Measurements from ENCODE around the gene EXOC1L.
"Not testable (repeated sequence)": the region's sequence is repeated elsewhere in the genome, so short reads cannot be mapped to it uniquely, and the experiment has no call there.

The EXOC1L gene

DNA sequence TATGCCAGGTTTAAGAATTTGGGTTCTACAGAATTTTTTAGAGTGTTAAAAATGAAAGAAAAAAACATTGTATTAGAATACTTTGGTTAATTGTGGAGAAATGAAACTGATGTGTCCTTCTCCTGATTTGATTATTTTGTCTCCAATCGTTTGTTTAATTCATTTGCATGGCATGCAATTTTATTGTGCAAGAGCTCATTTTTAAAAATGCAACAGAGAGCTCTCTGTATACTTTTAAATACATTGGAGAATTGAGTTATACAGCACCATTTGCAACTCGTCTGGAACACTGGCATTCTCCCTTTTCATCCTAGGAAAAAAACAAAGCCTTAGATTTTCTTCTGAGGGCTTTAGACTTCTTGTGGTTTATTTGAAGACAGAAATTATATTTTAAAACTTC is 689 bp downstream of the EXOC1L start:
- peaks cover 3% of the 10 kb centered on the region for H3K4me1 Mint-ChIP-seq (ENCODE audit: low read depth)
- peaks cover 25% of the 10 kb centered on the region for H3K27me3 Mint-ChIP-seq (ENCODE audit: low read depth)
- DNase-seq (ENCODE audit: low spot score) = no peak
- H3K36me3 Mint-ChIP-seq (ENCODE audit: low read depth) = no peaks in the 10 kb centered on the region
- H3K27ac Mint-ChIP-seq = no peak overlapping the region
- no peaks in the 10 kb centered on the region for H3K9me3 Mint-ChIP-seq
- H3K4me3 Mint-ChIP-seq = no peak overlapping the region

- DNase-seq (ENCODE audit: low spot score) = no peak
- Mint-ChIP-seq H3K27ac (no peak overlapping the region), H3K27me3 (ENCODE audit: low read depth) (peaks cover 32% of the 10 kb centered on the region), H3K4me1 (ENCODE audit: low read depth) (peaks cover 3% of the 10 kb centered on the region), H3K4me3 (no peak overlapping the region), H3K9me3 (no peaks in the 10 kb centered on the region), H3K36me3 (ENCODE audit: low read depth) (no peaks in the 10 kb centered on the region)
These were observed 2.7 kb downstream of the EXOC1L start for GRCh38 chr4:55822329-55822728.

GRCh38 chr4:55824865-55825264 is 5.3 kb downstream of the EXOC1L start:
- Mint-ChIP-seq H3K36me3 (ENCODE audit: low read depth) (no peaks in the 10 kb centered on the region), H3K27ac (no peak overlapping the region), H3K4me3 (no peak overlapping the region), H3K4me1 (ENCODE audit: low read depth) (no peaks in the 10 kb centered on the region), H3K27me3 (ENCODE audit: low read depth) (peaks cover 21% of the 10 kb centered on the region), H3K9me3 (no peaks in the 10 kb centered on the region)
- DNase-seq (ENCODE audit: low spot score) = no peak

GRCh38 chr4:55826986-55827385 is 7.4 kb downstream of the EXOC1L start:
- Mint-ChIP-seq H3K27me3 (ENCODE audit: low read depth) (peaks cover 20% of the 10 kb centered on the region), H3K27ac (no peak overlapping the region), H3K9me3 (no peaks in the 10 kb centered on the region), H3K4me1 (ENCODE audit: low read depth) (no peaks in the 10 kb centered on the region), H3K36me3 (ENCODE audit: low read depth) (no peaks in the 10 kb centered on the region), H3K4me3 (no peak overlapping the region)
- no peak for DNase-seq (ENCODE audit: low spot score)

GRCh38 chr4:55827582-55827981 is 8.0 kb downstream of the EXOC1L start:
- Mint-ChIP-seq H3K9me3 (no peaks in the 10 kb centered on the region), H3K4me1 (ENCODE audit: low read depth) (no peaks in the 10 kb centered on the region), H3K4me3 (no peak overlapping the region), H3K36me3 (ENCODE audit: low read depth) (no peaks in the 10 kb centered on the region), H3K27ac (no peak overlapping the region), H3K27me3 (ENCODE audit: low read depth) (peaks cover 18% of the 10 kb centered on the region)
- DNase-seq (ENCODE audit: low spot score) = no peak

GRCh38 chr4:55830048-55830447 is 10.5 kb downstream of the EXOC1L start:
- H3K36me3 Mint-ChIP-seq (ENCODE audit: low read depth) = no peaks in the 10 kb centered on the region
- H3K27me3 Mint-ChIP-seq (ENCODE audit: low read depth) = peaks cover 22% of the 10 kb centered on the region
- no peaks in the 10 kb centered on the region for H3K4me1 Mint-ChIP-seq (ENCODE audit: low read depth)
- H3K27ac Mint-ChIP-seq = no peak overlapping the region
- DNase-seq (ENCODE audit: low spot score) = no peak
- H3K9me3 Mint-ChIP-seq = no peaks in the 10 kb centered on the region
- H3K4me3 Mint-ChIP-seq = no peak overlapping the region

GRCh38 chr4:55830716-55831115 is 11.1 kb downstream of the EXOC1L start:
- H3K9me3 Mint-ChIP-seq = no peaks in the 10 kb centered on the region
- no peak overlapping the region for H3K27ac Mint-ChIP-seq
- no peak overlapping the region for H3K4me3 Mint-ChIP-seq
- DNase-seq (ENCODE audit: low spot score) = no peak
- no peaks in the 10 kb centered on the region for H3K4me1 Mint-ChIP-seq (ENCODE audit: low read depth)
- no peaks in the 10 kb centered on the region for H3K36me3 Mint-ChIP-seq (ENCODE audit: low read depth)
- H3K27me3 Mint-ChIP-seq (ENCODE audit: low read depth) = peaks cover 22% of the 10 kb centered on the region

DNA sequence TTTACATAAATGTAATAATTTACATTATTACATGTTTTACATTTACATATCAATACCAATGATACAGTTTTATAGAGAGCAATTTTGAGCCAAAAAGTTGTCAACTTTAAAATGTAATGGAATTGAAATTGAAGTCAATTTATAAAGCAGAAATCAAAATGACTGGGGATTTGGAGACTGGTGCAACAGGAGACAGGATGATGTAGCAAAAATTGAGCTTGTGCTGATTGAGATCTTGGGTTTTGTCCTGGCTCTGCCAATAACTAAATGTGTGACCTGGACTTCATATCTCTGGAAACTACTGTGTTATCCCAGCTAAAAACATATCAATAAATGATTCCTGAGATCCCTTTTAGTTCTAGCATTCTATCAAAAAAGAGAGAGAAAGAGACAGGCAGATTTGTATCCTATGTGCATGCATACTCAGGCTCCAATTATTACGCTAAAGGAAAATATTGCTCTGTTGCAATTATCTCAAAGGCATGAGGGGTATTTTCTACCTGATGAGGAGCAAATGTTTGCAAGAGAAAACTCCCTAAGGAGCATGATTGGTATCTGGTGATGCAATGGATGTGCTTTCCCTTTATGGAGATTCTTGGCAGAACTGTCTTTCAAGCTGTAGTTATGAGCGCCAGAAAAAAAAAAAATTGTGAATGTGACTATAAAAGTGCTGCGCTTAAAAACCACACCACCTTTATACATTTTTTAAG is 14.7 kb downstream of the EXOC1L start:
- Mint-ChIP-seq H3K27ac (no peak overlapping the region), H3K9me3 (no peaks in the 10 kb centered on the region), H3K4me3 (no peak overlapping the region), H3K4me1 (ENCODE audit: low read depth) (no peaks in the 10 kb centered on the region), H3K27me3 (ENCODE audit: low read depth) (peaks cover 15% of the 10 kb centered on the region), H3K36me3 (ENCODE audit: low read depth) (no peaks in the 10 kb centered on the region)
- DNase-seq (ENCODE audit: low spot score) = no peak

GRCh38 chr4:55837903-55838302 is 18.3 kb downstream of the EXOC1L start:
- no peak for DNase-seq (ENCODE audit: low spot score)
- H3K36me3 Mint-ChIP-seq (ENCODE audit: low read depth) = no peaks in the 10 kb centered on the region
- no peak overlapping the region for H3K4me3 Mint-ChIP-seq
- peaks cover 7% of the 10 kb centered on the region for H3K27me3 Mint-ChIP-seq (ENCODE audit: low read depth)
- H3K27ac Mint-ChIP-seq = no peak overlapping the region
- no peaks in the 10 kb centered on the region for H3K9me3 Mint-ChIP-seq
- H3K4me1 Mint-ChIP-seq (ENCODE audit: low read depth) = no peaks in the 10 kb centered on the region

DNA sequence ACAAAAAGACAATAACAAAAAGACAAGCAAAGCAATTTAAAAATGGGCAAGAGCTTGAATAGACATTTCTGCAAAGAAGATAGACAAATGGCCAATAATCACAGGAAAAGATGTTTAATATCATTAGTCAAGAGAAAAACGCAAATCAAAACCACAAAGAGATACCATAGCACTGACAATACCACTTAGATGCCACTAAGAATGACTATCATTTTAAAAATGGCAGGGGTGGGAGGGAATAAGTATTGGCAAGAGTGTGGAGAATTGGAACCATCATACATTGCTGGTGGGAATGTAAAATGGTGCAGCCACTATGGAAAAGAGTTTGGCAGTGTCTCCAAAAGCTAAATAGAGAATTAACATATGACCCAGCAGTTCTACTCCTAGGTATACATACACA is 18.8 kb downstream of the EXOC1L start:
- Mint-ChIP-seq H3K9me3 (no peaks in the 10 kb centered on the region), H3K27ac (no peak overlapping the region), H3K4me3 (no peak overlapping the region), H3K27me3 (ENCODE audit: low read depth) (peaks cover 7% of the 10 kb centered on the region), H3K36me3 (ENCODE audit: low read depth) (no peaks in the 10 kb centered on the region), H3K4me1 (ENCODE audit: low read depth) (no peaks in the 10 kb centered on the region)
- no peak for DNase-seq (ENCODE audit: low spot score)

DNA sequence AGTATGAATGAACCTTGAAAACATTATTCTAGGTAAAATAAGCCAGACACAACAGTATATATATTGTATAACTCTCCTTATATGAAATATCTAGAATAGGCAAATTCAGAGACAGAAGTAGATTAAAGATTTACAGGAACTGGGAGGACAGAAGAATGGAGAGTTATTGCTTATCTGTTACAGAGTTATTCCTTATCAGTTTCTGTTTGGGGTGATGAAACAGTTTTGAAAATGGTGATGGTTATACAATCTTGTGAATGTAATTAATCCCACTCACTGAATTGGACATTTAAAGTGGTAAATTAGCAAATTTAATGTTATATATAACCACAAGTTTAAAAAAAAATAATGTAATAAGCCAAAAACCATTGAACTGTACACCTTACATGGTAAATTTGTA is 19.4 kb downstream of the EXOC1L start:
- no peak for DNase-seq (ENCODE audit: low spot score)
- Mint-ChIP-seq H3K4me1 (ENCODE audit: low read depth) (no peaks in the 10 kb centered on the region), H3K36me3 (ENCODE audit: low read depth) (no peaks in the 10 kb centered on the region), H3K9me3 (no peaks in the 10 kb centered on the region), H3K4me3 (no peak overlapping the region), H3K27ac (no peak overlapping the region), H3K27me3 (ENCODE audit: low read depth) (peaks cover 3% of the 10 kb centered on the region)

DNA sequence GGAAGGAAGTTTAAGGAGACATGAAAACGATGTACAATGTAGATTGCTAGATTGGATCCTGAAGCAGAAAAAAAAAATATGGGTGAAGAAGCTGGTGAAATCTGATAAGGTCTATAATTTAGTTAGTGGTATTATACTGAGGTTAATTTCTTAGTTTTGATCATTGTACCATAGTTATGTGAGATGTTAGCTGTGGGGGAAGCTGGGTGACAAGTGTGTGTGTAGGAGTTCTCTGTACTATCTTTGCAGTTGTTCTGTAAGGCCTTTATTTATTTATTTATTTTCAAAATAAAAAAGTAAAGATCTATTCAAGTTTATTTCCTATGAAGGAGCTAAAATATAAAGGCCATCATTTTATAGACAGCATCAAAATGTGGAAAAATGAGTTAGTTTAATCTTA is 21.4 kb downstream of the EXOC1L start:
- no peak for DNase-seq (ENCODE audit: low spot score)
- no peak overlapping the region for H3K4me3 Mint-ChIP-seq
- H3K27me3 Mint-ChIP-seq (ENCODE audit: low read depth) = peaks cover 2% of the 10 kb centered on the region
- H3K9me3 Mint-ChIP-seq = no peaks in the 10 kb centered on the region
- no peaks in the 10 kb centered on the region for H3K36me3 Mint-ChIP-seq (ENCODE audit: low read depth)
- no peak overlapping the region for H3K27ac Mint-ChIP-seq
- no peaks in the 10 kb centered on the region for H3K4me1 Mint-ChIP-seq (ENCODE audit: low read depth)

- not testable (repeated sequence) for H3K27ac Mint-ChIP-seq; DNase-seq (ENCODE audit: low spot score); H3K27me3 Mint-ChIP-seq (ENCODE audit: low read depth); H3K36me3 Mint-ChIP-seq (ENCODE audit: low read depth); H3K9me3 Mint-ChIP-seq; H3K4me1 Mint-ChIP-seq (ENCODE audit: low read depth); H3K4me3 Mint-ChIP-seq
These were observed 22.0 kb downstream of the EXOC1L start for GRCh38 chr4:55841373-55842239.

- not testable (repeated sequence) for DNase-seq (ENCODE audit: low spot score); H3K36me3 Mint-ChIP-seq (ENCODE audit: low read depth); H3K27me3 Mint-ChIP-seq (ENCODE audit: low read depth); H3K9me3 Mint-ChIP-seq; H3K4me3 Mint-ChIP-seq; H3K4me1 Mint-ChIP-seq (ENCODE audit: low read depth); H3K27ac Mint-ChIP-seq
These were observed 22.7 kb downstream of the EXOC1L start for GRCh38 chr4:55842312-55842711.

All from T-helper 2 cell treated with Interferon-gamma antibody and Interleukin-4, amounts not matched to agents 5 μg/mL and 100 μg/mL, for 36 hours (primary cell).